ENCODE measurements around the gene ARHGEF37.

ARHGEF37 gene

DNA sequence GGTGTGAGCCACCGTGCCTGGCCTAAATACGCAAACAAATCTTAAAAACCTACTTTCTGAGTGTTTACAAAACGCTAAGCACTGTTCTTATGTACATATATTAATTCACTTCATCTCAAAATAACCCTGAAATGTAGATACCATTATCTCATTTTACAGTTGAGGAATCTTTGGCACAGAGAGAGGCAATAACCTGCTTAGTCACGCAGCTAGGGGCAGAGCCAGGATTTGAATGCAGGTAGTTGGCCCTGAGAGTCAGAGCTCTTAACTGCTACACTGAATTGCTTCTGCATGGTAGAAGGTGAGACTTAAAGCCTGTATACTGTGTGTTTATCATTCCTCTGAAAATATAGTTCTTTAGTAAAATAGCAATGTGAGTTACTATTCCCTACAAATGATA, 21.9 kb downstream of the ARHGEF37 start:
- no peak for DNase-seq

DNA sequence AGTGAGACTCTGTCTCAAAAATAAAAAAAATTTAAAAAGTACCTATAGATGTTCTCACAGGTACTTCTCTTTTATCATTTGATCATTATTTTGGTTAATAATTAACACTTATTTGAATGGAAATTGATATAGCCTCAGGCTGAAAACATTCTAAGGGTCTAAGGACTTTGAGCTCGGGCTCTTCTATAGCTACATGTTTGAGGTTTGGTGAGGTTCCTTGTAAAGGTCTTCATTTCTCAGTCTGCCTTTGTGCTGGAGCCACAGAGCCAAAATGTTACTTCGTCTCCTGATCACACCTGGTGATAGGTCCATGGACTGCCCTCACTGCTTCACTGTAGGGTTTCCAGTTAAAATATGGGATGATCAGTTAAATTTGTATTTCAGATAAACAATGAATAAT, 22.6 kb downstream of the ARHGEF37 start:
- no peak for DNase-seq

DNA sequence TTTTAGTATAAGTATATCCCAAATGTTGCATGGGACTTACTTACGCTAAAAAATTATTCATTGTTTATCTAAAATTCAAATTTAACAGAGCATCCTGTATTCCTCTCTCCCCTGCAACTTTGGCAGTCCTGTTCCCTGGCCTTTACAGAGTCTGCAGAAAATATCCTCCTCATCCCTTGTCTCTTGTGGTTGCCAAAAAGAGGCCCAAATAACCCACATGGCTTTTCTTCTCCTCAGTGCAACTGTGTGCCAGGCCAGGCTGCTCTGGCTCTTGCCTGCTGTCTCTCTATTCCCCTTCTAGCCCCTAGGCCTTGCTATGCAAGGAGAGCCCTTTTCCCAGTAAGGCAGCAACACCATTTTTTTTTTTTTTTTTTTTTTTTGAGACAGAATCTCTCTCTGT, 23.0 kb downstream of the ARHGEF37 start:
- DNase-seq, result no peak

DNA sequence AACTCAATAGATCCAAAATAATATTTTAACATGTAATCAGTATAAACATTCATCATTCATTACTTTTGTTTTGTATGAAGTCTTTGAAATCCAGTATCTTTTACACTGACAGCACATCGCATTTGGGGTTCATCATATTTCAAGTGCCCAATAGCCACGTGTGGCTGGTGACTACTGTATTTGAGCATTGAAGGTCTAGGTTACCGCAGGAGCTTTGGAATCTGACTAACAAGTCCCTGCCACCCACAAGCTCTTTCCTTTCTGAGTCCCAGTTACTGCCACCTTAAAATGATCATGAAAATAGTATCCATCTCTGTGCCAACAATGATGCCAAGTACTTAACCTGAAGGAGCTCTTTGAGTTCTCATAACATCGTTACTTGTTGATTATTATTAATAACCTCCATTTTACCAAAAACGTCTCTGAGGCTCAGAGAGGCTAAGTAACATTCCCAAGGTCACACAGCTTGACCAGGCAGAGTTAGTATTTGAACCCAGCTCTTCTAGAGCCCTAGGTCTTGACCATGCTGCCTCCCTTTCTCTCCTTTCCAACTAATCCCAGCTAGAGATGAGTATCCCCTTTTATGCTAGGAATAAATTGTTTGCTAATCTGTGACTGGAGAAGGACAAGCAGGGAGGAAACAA, 24.2 kb downstream of the ARHGEF37 start:
- no peak for DNase-seq

DNA sequence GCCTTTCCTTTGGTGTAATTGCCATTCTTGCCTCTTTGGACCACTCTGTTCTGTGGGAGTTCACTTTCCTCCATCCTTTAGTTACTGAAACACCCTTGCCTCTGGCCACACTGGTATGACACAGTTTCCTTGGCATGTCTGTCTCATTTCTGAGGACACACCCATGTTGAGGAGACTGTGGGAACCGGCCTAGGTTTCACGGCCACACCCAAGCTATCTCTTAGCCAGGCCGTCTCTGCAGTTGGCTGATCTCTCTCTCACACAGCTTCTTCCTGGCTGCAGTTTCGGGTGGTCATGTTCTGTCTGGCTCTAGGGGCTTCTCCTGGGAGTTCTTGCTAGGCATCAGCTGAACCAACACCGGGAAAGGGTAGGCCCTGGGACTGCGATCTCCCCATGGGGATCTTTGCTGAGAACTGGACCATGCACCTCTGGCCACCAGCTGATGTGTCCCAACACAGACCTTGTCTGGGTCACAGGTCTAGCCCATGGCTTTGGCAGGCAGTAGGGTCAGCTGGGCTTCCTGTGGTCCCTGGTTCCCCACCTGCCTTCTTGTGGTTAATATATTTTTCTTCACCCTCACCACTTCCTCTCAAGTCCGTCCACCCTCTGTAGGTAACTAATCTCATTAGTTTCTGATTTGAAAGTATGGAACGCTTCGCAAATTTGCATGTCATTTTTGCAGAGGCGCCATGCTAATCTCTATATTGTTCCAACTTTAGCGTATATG, 24.9 kb downstream of the ARHGEF37 start:
- DNase-seq, result no peak

DNA sequence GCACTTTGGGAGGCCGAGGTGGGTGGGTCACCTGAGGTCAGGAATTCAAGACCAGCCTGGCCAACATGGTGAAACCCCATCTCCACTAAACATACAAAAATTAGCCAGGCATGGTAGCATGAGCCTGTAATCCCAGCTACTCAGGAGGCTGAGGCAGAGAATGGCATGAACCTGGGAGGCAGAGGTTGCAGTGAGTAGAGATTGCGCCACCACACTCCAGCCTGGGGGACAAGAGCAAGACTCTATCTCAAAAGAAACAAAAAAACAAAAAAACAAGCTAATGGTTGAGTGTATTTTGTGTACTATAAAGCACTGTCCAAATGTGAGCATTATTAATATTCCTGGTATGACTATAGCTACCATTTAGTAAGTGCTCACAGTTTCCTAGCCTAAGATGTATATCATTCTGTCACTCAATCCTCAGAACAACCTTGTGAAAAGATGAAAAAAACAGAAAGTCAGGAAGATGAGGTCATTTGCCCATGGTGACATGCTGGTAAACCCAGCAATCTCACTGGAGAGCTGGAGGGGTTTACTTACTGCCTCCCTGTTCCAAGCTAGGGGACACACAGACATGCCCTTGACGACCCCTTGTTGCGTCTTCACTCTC, 27.7 kb downstream of the ARHGEF37 start:
- no peak for DNase-seq

DNA sequence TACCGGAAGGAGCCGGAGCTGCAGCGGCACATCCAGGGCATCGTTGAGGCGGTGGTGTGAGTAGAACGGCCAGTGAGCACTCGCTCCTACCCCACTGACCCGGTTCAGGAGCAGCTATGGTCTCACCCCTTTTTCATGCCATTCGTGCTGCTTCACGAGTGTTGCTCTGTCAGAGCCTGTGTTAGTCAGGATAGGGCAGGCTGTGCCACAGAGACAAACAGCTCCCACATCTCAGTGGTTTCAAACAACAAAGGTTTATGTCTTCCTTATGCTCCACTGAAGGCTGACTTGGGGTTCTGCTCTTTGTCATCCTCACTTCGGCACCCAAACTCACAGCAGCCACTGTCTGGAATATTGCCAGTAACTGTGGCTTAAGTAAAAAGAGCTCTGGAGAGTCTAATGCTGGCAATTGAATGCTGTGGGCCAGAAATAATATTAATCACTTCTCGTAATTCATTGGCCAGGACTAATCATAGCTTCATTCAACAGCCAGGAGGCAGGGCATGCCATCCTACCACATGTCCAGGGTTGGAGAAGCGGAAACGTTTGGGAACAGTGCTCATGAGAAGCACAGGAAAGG, 28.4 kb downstream of the ARHGEF37 start:
- no peak for DNase-seq

DNA sequence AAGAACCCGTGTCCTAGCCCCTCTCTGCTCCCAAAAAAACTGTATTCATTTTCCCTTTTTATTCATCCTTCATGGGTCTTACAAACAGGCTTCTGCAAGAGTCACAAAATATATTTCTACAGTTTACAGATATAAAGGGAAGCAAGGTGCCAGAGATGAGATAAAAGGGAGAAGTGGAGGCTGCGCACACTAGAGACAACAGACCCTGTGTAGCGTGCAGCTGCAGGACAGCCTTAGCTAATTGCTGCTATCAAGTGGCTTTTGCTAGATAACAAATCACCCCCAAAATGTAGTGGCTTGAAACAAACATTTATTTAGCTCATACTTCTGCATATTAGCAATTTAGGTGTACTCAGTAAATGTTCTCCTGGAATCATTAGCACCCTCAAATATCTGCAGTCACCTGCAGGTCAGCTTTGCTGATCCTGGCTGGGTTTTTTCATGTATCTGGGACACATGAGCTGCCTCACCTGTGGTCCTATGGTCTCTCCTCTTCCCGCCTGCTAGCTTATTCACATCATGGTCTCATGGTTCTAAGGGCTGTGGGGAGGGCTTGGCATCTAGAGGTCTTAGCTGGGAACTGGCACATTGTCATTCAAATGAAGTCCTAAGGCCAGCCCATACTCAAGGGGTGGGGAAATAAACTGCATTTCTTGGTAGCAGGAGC, 29.4 kb downstream of the ARHGEF37 start:
- DNase-seq, result no peak

DNA sequence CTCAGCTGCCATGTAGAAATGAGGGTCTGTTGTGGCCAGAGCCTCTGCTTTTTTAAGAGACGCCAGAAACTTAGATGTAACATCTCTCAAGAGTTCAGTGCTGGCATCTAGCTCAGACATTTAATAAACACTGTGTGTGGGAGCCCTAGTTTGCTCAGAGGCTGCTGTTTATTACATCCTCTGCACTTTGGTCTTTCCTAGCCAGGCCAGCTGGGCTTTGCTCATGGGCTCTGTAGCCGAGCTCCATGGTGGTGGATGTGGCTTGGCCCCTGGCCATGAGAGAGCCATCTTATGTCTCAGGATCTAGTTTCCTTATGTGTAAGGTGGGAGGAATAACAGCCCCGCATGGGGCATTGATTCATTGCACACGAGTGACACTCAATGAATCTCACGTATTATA, 30.0 kb downstream of the ARHGEF37 start:
- DNase-seq, result no peak

DNA sequence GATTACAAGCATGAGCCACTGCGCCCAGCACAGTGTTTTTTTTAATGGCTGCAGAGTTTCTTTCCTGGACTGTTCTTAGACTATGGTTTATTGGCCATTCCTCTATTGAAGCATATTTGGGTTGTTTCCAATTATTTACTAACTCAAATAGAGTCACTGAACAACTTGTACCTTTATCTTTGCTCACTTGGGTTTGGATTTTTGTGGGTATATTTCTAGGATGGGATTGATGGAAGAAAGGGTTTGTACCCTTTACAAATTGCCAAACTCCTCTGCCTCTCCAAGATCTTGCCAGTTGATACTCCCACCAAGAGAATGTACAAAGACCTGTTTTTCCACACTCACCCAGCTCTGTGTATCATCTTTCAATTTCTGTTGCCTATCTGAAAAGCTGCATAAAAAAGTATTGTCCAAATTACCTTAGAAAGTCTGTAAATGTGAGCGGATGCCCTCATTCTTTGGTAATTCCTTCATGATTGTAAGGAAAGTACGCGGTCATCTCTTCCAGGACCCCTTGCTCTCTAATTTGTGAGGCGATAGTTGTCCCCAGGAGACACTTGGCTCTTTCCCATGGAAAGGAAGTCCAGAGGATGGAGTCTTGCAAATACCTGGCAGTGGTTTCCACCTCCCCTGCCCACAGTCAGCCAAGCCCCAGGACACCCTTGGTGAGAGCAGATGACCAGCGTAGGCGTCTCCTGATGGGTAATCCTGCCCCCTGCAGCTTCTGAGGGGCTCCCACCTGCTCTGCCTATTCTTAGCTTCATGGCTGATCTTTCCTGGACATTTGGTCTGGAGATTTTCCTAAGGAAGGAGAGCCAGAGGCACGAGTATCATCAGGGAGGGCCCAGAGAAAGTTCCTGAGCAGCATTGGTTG, 33.0 kb downstream of the ARHGEF37 start:
- DNase-seq, result no peak

DNA sequence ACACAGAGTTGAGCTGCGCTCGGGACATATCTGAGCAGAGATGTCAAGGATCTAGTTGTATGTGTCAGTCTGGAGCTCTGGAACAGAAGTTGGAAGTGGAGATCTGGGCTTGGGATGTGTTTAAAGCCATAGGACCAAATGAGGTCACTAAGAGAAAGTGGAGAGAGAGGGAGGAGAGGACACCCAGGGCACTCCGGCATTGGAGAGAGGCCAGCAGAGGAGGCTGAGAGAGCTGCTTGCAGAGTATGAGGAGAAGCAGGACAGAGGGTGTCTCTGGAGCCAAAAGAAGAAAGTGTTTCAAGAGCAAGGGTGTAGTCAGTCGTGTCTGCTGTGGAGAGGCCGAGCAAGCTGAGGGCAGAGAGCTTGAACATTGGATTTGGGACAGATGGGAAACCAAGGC, 34.7 kb downstream of the ARHGEF37 start:
- no peak for DNase-seq

DNA sequence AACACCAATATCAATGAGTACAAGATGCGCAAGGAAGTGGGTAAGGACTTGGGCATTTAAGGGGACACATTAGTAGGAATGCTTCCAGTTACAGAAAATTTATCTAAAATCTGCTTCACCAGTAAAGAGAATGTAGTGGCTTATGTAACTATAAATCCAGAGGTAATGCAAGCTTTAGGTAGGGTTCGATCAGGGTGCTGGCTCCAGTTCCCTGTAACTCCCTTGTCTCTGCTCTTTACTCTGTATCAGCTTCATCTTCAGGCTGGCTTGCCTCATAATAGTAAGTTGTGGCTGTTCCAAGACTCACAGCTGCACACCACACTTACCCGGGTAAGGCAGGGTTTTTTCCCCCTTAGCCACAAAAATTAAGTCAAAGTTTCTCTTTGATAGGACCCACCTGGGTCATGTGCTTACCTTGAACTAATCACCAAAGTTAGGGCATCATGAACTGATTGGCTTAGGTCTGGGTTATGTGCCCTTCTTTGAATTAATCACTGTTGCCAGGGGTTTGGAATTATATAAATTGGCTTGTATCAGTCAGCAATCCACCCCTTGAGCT, 35.5 kb downstream of the ARHGEF37 start:
- no peak for DNase-seq

DNA sequence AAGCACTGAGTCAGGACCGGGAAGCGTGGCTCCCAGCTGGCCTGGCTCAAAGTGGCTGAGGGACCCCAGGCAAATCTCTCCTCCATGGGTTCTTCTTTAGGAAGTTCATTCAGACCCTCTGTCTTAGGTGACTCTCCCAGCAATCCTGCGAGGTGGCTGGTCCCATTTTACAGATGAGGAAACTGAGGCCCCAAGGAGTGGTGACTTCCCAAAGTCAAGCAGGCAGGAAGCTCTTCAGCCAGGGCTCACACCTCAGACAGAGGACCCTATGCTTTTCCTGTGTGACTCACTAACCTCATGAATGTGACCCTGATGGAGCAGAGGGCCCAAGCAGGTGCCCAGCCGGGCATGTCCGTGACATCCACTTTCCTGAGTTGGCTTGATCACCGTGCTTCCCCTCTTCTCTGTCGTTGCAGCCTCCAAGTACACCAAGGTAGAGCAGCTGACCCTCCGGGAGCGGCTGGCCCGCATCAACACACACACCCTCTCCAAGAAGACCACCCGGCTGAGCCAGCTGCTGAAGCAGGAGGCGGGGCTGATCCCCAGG, 36.5 kb downstream of the ARHGEF37 start:
- DNase-seq, result no peak

DNA sequence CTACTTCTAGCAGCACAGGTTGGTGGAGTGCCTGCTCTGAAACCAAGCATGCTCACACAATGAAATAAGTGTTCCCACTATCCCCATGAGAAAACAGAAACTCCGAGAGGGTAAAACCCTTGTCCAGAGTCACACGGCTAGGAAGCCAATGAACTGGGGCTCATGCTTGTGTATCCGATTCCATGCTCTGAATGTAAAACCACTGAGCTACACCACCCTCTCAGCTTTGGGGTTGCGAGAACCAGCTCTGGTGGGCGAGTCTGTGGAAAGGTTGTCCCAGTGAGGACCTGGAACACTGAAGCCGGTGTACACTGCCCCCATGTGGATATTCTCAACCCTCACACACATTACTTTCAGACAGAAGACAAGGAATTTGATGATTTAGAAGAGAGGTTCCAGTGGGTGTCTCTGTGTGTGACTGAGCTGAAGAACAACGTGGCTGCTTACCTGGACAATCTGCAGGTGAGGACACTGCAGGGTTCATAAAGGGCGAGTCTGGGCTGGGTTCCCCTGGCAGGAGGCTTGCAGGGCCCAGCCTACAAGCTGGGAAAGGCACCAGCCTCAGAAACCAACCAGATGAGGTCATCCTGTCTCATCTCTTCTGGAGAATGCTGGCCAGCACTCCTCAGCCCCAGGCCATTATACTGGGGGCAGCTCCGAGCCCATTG, 37.4 kb downstream of the ARHGEF37 start:
- peak; percentile 26 to 63 for DNase-seq

DNA sequence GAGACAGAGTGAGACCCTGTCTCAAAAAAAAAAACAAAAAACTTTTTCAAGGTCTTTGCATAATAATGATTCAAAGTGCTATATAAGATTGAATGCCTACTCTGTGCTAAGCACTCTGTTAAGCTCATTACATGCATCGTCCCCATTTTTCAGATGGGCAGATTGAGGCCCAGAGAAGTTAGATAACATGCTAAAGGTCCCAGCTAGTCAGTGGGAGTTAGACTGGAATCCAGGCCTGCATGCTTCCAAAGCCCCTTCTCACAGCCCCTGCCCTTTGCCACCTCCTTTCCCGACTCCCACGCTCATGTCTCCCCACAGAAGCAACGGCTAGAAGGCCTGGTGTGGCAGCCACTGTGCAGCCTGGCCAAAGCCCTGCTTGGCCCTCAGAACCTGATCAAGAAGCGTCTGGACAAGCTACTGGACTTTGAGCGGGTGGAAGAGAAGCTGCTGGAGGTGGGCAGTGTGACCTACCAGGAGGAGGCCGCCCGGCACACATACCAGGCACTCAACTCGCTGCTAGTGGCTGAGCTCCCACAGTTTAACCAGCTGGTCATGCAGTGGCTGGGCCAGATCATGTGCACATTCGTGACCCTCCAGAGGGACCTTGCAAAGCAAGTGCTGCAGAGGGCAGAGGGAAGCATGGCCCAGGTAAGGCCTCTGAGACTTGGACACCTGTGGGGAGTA, 40.3 kb downstream of the ARHGEF37 start:
- no peak for DNase-seq

DNA sequence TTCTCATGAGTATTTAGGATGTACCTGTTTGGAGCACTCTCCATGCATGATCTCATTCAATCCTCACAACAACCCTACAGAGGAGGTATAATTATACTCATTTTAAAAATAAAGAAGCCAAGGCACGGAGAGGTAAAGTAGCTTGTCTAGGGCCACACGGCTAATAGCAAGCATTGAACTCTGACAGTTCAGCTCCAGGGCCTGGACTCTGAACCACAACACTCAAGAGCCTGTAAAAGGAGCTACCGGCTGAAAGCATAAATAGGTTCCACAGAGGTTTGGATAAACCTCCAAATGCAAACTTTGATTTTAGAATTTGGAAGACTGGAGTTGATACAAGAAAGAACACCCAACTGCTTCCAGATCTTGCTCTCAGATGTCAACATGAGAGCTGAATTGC, 41.2 kb downstream of the ARHGEF37 start:
- DNase-seq, result no peak

DNA sequence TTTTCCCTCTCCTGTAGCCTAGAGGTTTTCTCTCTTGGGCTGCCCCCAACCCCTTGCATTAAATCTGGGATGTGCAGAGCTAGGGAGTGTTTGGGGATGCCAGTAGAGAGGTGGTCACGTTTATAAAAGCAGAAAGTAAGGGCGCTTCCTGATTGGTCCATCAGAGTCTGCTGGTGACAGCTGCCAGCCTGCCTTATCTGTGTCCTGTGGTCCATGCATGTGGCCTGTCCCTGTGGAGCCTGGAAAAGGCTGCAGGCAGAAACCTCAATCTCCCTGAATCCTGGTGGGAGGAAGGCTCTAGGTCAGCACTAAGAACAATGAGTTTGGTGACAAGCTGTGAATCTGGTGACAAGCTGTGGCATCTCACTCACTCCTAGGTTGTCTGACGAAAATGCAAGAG, 42.2 kb downstream of the ARHGEF37 start:
- DNase-seq, result no peak

DNA sequence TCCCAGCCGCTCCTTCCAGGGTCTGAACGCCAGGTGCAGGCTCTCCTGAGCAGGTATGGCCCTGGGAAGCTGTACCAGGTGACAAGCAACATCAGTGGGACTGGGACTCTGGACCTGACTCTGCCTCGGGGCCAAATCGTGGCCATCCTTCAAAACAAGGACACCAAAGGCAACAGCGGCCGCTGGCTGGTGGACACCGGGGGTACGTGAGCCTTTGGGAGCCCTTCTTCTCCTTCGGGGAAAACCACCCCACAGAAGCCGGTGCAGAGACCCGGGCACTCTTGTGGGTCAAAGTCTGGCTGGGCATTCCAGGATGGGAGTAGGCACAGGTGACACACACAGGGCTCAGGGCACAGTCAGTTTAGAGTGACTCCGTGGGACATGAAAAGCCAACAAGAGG, 45.8 kb downstream of the ARHGEF37 start:
- DNase-seq, result no peak

DNA sequence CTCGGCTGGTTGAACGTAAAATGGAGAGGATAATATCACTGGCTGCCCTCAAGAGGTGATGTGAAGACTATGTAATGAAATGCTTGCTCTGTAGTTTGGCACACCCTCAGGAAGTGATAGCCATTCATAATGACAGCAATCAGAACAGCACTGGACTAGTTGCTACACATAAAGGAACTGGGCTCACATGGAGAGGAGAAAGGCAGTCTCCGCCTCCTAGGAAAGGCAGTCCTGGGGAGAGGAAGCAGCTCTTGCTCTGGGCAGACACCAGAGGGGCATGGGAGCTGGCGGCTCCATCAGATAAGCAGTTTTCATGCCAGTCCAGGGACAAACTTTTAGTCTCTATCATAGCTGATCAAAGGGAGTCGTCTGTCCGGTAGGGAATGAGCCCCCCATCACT, 46.9 kb downstream of the ARHGEF37 start:
- no peak for DNase-seq

DNA sequence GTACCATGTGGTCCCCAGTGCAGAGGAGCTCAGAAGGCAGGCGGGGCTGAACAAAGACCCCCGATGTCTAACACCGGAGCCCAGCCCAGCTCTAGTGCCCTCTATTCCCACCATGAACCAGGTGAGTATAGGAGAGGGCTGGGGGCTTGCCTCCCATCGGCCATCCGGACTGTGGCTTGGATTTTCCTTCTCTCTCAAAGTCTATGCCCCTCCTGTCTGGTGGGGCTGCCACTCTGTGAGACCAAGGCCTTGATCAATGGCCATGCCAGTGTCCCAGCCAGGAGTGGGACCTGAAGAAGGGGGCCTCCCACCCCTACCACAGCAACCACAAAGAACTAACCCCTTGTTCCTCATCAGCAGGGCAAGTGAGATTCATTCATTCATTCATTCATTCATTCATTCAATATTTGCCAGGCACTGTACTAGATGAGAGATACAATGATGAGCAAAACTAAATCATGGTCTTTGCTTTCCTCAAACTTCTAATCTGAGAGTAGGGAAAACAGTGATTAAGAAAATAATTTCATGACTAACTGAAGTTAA, 47.6 kb downstream of the ARHGEF37 start:
- no peak for DNase-seq
